Stimulated activated CD8-positive, alpha-beta memory T cell treated with anti-CD3 and anti-CD28 coated beads, Interleukin-7, amount 100 ng/mL, for 24 hours (primary cell): Measurements from ENCODE around the gene GADL1.

ENCODE experiments used
- DNase-seq: peaks from one replicate; pipeline ENCODE4 v3.0.0-alpha.2; 2020; ENCODE audit warnings: low read depth

Gene GADL1

GRCh38 chr3:30810625-30811024, 83.8 kb downstream of the GADL1 start:
- no peak for DNase-seq

GRCh38 chr3:30805695-30806094, 88.8 kb downstream of the GADL1 start:
- DNase-seq = no peak

- DNase-seq = no peak
Measured at GRCh38 chr3:30804984-30805383, 89.5 kb downstream of the GADL1 start.

- DNase-seq = no peak
Measured at GRCh38 chr3:30795176-30795575, 99.3 kb downstream of the GADL1 start.

- DNase-seq = no peak
Measured at GRCh38 chr3:30793740-30794139, 100.7 kb downstream of the GADL1 start.

GRCh38 chr3:30790150-30790549, 104.3 kb downstream of the GADL1 start:
- DNase-seq = no peak

GRCh38 chr3:30786365-30786764, 108.1 kb downstream of the GADL1 start:
- no peak for DNase-seq

- DNase-seq = no peak
Measured at GRCh38 chr3:30779686-30780287, 114.7 kb downstream of the GADL1 start.

- DNase-seq = no peak
Measured at GRCh38 chr3:30778933-30779332, 115.5 kb downstream of the GADL1 start.

- no peak for DNase-seq
Measured at GRCh38 chr3:30777426-30778113, 116.9 kb downstream of the GADL1 start.

GRCh38 chr3:30776186-30776815, 118.2 kb downstream of the GADL1 start:
- no peak for DNase-seq

- DNase-seq = no peak
Measured at GRCh38 chr3:30775040-30775439, 119.4 kb downstream of the GADL1 start.

- DNase-seq = no peak
Measured at GRCh38 chr3:30774062-30774461, 120.4 kb downstream of the GADL1 start.

GRCh38 chr3:30770387-30770786, 124.1 kb downstream of the GADL1 start:
- DNase-seq = no peak

GRCh38 chr3:30768703-30769550, 125.5 kb downstream of the GADL1 start:
- DNase-seq = peak; percentile 68

GRCh38 chr3:30768046-30768445, 126.4 kb downstream of the GADL1 start:
- no peak for DNase-seq

- no peak for DNase-seq
Measured at GRCh38 chr3:30766522-30766921, 127.9 kb downstream of the GADL1 start.

GRCh38 chr3:30764891-30765290, 129.6 kb downstream of the GADL1 start:
- no peak for DNase-seq

GRCh38 chr3:30764281-30764680, 130.2 kb downstream of the GADL1 start:
- no peak for DNase-seq

- DNase-seq = no peak
Measured at GRCh38 chr3:30761374-30761773, 133.1 kb downstream of the GADL1 start.

GRCh38 chr3:30760737-30761136, 133.7 kb downstream of the GADL1 start:
- no peak for DNase-seq

- no peak for DNase-seq
Measured at GRCh38 chr3:30760040-30760695, 134.3 kb downstream of the GADL1 start.
